Breast epithelium (tissue), 4 donors: Measurements from ENCODE around the gene LRCOL1. TPM values are rescaled to one million over a fixed set of nuclear protein-coding genes. Genes with fewer than 3 reads are reported as not detected.

Experiments
- DNase-seq, 2 donors: peaks; one replicate each; pipeline ENCODE4 v3.0.0-alpha.2; 2019; ENCODE audit warnings: low spot score in 2 of 2
- H3K27ac ChIP-seq, 2 donors: fragments of 200-600 bp; sonication (generic) in 1 of 2; one replicate each; pipeline ENCODE4 v1.5.1; 2016 to 2019; ENCODE audit warnings: mild to moderate bottlenecking in 1 of 2
- H3K27me3 ChIP-seq, 2 donors: fragments of 200-600 bp; sonication (generic) in 1 of 2; one replicate each; pipeline versions ENCODE4 v1.5.1 to v1.6.0; 2017 to 2019; ENCODE audit warnings: control low read depth in 1 of 2, mild to moderate bottlenecking in 1 of 2
- H3K36me3 ChIP-seq: fragments of 200-600 bp; one replicate; pipeline ENCODE4 v1.5.1; 2019
- H3K4me1 ChIP-seq, 2 donors: fragments of 200-600 bp; sonication (generic); one replicate each; pipeline ENCODE4 v1.5.1; 2016 to 2019; ENCODE audit warnings: control low read depth in 1 of 2
- H3K4me3 ChIP-seq, 3 donors: fragments of 200-600 bp; sonication (generic); 1 replicate in 2 of 3; 2 replicates in 1 of 3; pipeline ENCODE4 v1.5.1; 2016 to 2019; ENCODE audit warnings: mild to moderate bottlenecking in 3 of 3, moderate library complexity in 2 of 3
- H3K9me3 ChIP-seq, 2 donors: fragments of 200-600 bp; sonication (generic) in 1 of 2; one replicate each; pipeline ENCODE4 v1.5.1; 2016 to 2019; ENCODE audit warnings: control low read depth in 1 of 2
- CTCF ChIP-seq, 3 donors: fragments of 450-650 bp; IDR thresholded peaks; one replicate each; pipeline ENCODE4 v1.5.1; 2016 to 2017; ENCODE audit warnings: antibody characterized with exemption in 3 of 3, mild to moderate bottlenecking in 3 of 3, moderate library complexity in 3 of 3
- POLR2A ChIP-seq: fragments of 450-650 bp; IDR thresholded peaks from one replicate; pipeline ENCODE4 v1.6.1; 2016; ENCODE audit warnings: antibody characterized with exemption, mild to moderate bottlenecking, moderate library complexity
- POLR2AphosphoS5 ChIP-seq, 3 donors: sonication (generic); formaldehyde crosslinking; IDR thresholded peaks; one replicate each; pipeline ENCODE4 v1.6.1; 2017; ENCODE audit warnings: antibody characterized with exemption in 3 of 3
- intact Hi-C: fragments of 100-400 bp; cut with DNase I; formaldehyde crosslinking; loops from one replicate; pipeline ENCODE4 v1.15.1; 2023; ENCODE audit warnings: low total_unique reads
- total RNA-seq, 3 donors: library from RNA; depleted of rRNA; stranded (reverse); fragments of >200 nt; gene quantifications; one replicate each; pipeline ENCODE4 v1.1.0, GENCODE V29; 2016

LRCOL1 gene
- total RNA-seq, 3 donors from 2014 or later: 0.59 TPM; not detected in 2

DNA sequence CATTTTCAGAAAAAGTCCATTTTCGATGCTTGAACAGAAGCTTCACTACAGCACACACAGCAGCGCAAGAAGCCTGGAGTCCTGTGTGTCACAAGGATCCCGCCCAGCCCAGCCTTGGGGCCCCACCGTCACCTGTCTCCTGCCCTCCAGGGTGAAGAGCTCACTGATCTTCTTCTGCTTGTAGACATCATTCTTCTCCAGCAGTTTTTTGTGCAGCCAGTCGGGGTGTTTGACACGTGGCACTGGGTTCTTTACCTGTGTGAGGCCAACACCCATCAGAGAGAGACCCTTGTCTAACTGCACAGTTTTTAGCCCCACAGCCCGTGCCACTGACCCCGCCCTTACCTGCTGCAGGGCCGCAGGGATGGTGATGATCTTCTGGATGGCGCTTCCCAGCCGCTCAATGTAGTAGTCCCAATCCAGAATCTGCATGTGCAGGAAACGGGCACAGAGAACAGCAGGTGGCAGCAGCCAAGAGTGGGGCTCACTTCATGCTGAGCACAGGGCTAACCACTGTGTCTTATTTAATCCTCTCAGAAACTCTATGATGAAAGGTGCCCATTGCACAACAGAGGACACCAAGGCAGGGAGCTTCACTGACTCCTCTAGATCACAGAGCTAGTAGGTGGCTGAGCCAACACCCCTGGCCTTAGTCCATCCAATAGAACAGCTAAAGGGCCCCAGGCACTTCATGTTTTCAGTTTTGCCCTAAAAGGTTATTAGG is 46.8 kb upstream of the LRCOL1 start:
- Histone ChIP-seq H3K27ac (no peak overlapping the region), H3K4me3 (no peak overlapping the region), H3K27me3 (no peaks in the 10 kb centered on the region), H3K36me3 (peaks cover 19% of the 10 kb centered on the region), H3K4me1 (no peaks in the 10 kb centered on the region), H3K9me3 (no peaks in the 10 kb centered on the region)
- no peak for DNase-seq
- intact Hi-C loops: no loop called here
- TF ChIP-seq POLR2A: no peak
- TF ChIP-seq CTCF (IDR thresholded peaks at IDR 0.05): no peak
- TF ChIP-seq POLR2AphosphoS5 (IDR thresholded peaks at IDR 0.05): no peak

GRCh38 chr12:132653567-132654290 is 43.3 kb upstream of the LRCOL1 start:
- TF ChIP-seq POLR2A: no peak
- TF ChIP-seq CTCF (IDR thresholded peaks at IDR 0.05): no peak
- no peak for TF ChIP-seq POLR2AphosphoS5 (IDR thresholded peaks at IDR 0.05)
- DNase-seq: no peak
- no peak overlapping the region for H3K27ac ChIP-seq
- no peaks in the 10 kb centered on the region for H3K27me3 ChIP-seq
- no peak overlapping the region for H3K4me3 ChIP-seq
- intact Hi-C loops: loop anchor here (5.0 kb wide), 1 partner anchor 1996 kb away; no protein-coding TSS in a partner anchor
- no peaks in the 10 kb centered on the region for H3K9me3 ChIP-seq
- H3K4me1 ChIP-seq: no peaks in the 10 kb centered on the region
- H3K36me3 ChIP-seq: peaks cover 15% of the 10 kb centered on the region

DNA sequence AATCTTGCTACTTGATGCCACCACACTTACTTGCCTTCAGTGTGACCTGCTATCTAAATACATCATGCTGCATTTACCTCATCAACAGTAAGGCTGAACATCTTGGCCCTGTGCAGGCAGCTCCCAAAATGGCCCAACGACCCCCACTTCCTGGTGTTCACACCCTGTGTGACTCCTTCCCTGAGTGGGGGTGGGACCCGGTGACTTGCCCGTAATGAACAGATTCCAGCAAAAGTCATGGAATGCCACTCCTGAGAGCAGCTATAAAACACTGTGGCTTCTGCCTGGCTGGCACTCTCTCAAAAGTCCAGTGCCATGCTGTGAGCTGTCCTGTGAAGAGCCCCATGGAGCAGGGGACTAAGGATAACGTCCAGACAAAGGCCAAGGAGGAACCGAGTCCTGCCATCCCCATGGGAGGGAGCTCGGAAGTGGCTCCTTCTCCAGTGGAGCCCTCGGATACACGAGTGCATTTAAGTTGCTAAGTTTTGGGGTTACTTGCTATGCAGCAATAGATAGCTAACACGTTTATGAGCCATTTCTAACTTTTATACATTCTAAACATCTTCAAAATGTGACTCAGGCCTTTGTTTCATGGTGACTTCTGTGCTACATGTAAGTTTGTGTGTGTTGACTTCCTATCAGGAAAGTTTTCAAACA is 41.2 kb upstream of the LRCOL1 start:
- TF ChIP-seq CTCF (IDR thresholded peaks at IDR 0.05): no peak
- no peak for TF ChIP-seq POLR2AphosphoS5 (IDR thresholded peaks at IDR 0.05)
- no peak for TF ChIP-seq POLR2A
- Histone ChIP-seq H3K27ac (no peak overlapping the region), H3K4me3 (no peak overlapping the region), H3K9me3 (no peaks in the 10 kb centered on the region), H3K4me1 (no peaks in the 10 kb centered on the region), H3K27me3 (no peaks in the 10 kb centered on the region), H3K36me3 (peaks cover 6% of the 10 kb centered on the region)
- DNase-seq: no peak
- intact Hi-C loops: loop anchor here (5.0 kb wide), 1 partner anchor 1994 kb away; no protein-coding TSS in a partner anchor

DNA sequence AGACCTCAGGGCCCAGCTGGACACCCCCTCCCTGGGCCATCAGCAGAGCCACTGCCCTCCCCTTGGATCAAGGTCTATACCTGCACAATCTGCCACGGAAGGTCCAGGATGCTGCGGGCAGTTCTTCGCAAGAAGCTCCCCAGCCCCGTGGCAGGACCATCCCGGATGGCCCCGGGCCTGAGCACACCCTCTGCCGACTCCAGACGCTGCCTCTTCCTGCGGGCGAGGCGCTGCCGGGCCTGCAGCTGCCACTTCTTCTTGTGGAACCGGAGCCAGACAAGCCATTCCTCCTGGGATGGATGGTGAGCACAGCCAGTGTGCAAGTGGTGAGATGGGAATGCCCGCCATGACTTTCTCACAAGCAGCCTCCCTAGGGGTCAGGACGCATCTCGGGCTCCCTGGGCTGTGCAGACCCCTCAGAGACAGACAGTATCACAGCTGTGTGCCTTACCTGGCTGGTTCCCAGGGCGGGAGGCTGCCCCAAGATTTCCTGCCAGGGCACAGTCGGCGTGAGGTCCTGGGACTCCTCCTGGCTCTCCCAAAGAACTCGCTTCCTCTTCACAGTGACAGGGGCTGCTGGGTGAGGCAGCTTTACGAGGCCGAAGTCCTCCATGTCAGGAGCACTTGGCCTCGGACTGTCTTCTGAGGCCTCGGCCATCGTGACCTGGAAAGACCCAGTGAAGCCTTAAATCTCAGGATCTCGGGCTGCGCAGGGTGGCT is 39.0 kb upstream of the LRCOL1 start:
- intact Hi-C loops: no loop called here
- Histone ChIP-seq H3K9me3 (no peaks in the 10 kb centered on the region), H3K27ac (no peak overlapping the region), H3K27me3 (no peaks in the 10 kb centered on the region), H3K4me1 (no peaks in the 10 kb centered on the region), H3K4me3 (no peak overlapping the region), H3K36me3 (no peaks in the 10 kb centered on the region)
- DNase-seq: no peak
- TF ChIP-seq POLR2AphosphoS5 (IDR thresholded peaks at IDR 0.05): no peak
- TF ChIP-seq POLR2A: no peak
- TF ChIP-seq CTCF (IDR thresholded peaks at IDR 0.05): no peak
